Ascending aorta (tissue), 2 donors: ENCODE results near the gene MYL7. TPM values are rescaled to one million over a fixed set of nuclear protein-coding genes. Genes with fewer than 3 reads are reported as not detected.

ENCODE experiments used
- DNase-seq, 2 donors: peaks; one replicate each; pipeline ENCODE4 v3.0.0-alpha.2; 2019; ENCODE audit warnings: low spot score in 2 of 2
- H3K27ac ChIP-seq, 2 donors: fragments of 200-600 bp; sonication (generic); one replicate each; pipeline ENCODE4 v1.5.1; 2016 to 2017; ENCODE audit warnings: mild to moderate bottlenecking in 1 of 2
- H3K27me3 ChIP-seq: fragments of 200-600 bp; sonication (generic); one replicate; pipeline ENCODE4 v1.5.1; 2017
- H3K36me3 ChIP-seq, 2 donors: fragments of 200-600 bp; sonication (generic); one replicate each; pipeline ENCODE4 v1.5.1; 2016
- H3K4me1 ChIP-seq, 2 donors: fragments of 200-600 bp; sonication (generic); one replicate each; pipeline ENCODE4 v1.5.1; 2016 to 2017; ENCODE audit warnings: mild to moderate bottlenecking in 1 of 2
- H3K4me3 ChIP-seq, 2 donors: fragments of 200-600 bp; sonication (generic); one replicate each; pipeline ENCODE4 v1.5.1; 2016 to 2017; ENCODE audit warnings: mild to moderate bottlenecking in 1 of 2
- H3K9me3 ChIP-seq, 2 donors: fragments of 200-600 bp; sonication (generic); one replicate each; pipeline ENCODE4 v1.5.1; 2016
- intact Hi-C: fragments of 100-400 bp; cut with DNase I; formaldehyde crosslinking; loops from one replicate; pipeline ENCODE4 v1.15.1; 2023
- total RNA-seq: library from RNA; depleted of rRNA; stranded (reverse); fragments of >200 nt; gene quantifications from one replicate; pipeline ENCODE4 v1.1.0, GENCODE V29; 2016
- TF ChIP-seq, protein P1 (sequence below), 3 experiments: fragments of 200-600 bp in 2 of 3; fragments of 450-650 bp in 1 of 3; sonication (generic) in 2 of 3; IDR thresholded peaks; one replicate each; pipeline ENCODE4 v1.5.1; 2016 to 2019; ENCODE audit warnings: antibody characterized with exemption in 3 of 3, mild to moderate bottlenecking in 1 of 3, moderate library complexity in 1 of 3

The MYL7 gene
- total RNA-seq, 1 donor from 2014 or later = not detected

DNA sequence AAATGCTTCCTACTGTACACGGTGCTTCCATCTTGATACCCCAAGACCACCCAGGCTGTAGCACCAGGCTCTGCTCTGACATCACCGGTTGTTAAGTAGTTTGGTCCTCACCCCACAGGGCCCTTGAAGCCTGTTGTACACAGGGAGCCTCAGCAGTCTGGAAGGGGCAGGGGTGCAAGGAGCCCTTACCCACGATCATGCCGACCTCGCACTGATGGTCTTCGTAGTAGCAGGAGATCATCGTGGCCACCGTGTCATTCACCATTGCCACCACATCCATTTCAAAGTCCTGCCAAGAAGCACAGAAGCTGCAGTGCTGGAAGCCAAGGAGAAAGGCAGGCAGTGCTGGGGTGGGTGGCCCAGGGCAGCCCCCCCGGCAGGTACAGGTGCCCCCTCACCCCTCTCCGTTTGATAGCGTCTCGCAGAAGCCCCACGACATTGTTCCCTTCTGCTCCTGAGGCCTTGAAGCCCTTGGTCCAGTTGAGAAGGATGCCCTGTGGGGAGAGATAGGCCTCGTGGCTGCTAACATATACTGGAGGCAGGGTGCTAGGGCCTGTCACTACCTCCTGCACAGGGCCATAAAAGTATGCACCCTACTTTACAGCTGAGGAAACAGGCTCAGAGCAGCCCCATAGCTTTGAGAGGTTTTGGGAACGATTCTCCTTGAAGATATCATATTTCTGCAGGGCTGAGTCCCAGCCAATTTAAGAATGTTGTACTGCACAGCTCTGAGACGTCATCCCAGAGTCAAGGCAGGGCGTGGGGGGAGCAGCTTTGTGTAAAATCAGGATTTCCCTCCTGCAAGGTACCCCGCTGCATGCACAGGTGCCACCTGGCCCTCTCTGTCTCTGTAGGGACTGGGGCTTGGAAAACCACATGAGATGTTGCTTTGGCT is 8.7 kb upstream of the MYL7 start:
- intact Hi-C loops = no loop called here
- Histone ChIP-seq H3K27ac (no peak overlapping the region), H3K4me1 (peaks cover 0 to 8% of the 10 kb centered on the region in 2 donors), H3K36me3 (no peaks in the 10 kb centered on the region), H3K27me3 (no peaks in the 10 kb centered on the region), H3K4me3 (no peak overlapping the region), H3K9me3 (no peaks in the 10 kb centered on the region)
- TF ChIP-seq, protein P1, sequence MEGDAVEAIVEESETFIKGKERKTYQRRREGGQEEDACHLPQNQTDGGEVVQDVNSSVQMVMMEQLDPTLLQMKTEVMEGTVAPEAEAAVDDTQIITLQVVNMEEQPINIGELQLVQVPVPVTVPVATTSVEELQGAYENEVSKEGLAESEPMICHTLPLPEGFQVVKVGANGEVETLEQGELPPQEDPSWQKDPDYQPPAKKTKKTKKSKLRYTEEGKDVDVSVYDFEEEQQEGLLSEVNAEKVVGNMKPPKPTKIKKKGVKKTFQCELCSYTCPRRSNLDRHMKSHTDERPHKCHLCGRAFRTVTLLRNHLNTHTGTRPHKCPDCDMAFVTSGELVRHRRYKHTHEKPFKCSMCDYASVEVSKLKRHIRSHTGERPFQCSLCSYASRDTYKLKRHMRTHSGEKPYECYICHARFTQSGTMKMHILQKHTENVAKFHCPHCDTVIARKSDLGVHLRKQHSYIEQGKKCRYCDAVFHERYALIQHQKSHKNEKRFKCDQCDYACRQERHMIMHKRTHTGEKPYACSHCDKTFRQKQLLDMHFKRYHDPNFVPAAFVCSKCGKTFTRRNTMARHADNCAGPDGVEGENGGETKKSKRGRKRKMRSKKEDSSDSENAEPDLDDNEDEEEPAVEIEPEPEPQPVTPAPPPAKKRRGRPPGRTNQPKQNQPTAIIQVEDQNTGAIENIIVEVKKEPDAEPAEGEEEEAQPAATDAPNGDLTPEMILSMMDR (IDR thresholded peaks at IDR 0.05) = no peak
- no peak for DNase-seq

DNA sequence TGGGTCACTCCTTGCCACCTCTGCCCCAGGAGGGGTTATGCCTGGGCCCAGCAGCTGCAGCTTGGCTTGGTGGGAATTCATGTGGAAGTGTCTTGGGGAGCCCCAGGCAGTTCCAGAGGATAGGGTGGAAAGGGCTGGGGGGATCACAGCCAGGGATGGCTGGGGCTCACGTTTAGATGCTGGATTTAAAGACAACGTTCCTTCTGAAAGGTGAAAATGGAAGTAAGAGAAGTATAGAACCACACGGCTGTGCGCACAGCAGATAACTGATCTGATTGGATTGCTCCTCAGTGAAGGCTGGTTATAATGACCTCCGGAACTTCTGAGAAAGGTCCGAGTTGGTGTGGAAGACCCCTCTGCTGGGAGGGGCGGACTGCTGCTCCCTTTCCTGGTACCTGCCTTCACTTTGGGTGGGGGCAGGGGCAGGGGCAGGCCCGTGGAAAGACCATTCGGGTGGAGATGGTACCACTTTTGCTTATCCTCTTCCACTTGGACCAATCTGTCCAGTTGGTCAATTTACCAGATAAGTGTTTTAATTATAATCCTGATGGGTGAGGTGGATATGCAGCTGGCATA is 7.9 kb upstream of the MYL7 start:
- Histone ChIP-seq H3K9me3 (no peaks in the 10 kb centered on the region), H3K4me3 (no peak overlapping the region), H3K27me3 (no peaks in the 10 kb centered on the region), H3K4me1 (peaks cover 0 to 8% of the 10 kb centered on the region in 2 donors), H3K27ac (no peak overlapping the region), H3K36me3 (no peaks in the 10 kb centered on the region)
- intact Hi-C loops = no loop called here
- no peak for DNase-seq
- TF ChIP-seq, protein P1 (IDR thresholded peaks at IDR 0.05) = no peak

DNA sequence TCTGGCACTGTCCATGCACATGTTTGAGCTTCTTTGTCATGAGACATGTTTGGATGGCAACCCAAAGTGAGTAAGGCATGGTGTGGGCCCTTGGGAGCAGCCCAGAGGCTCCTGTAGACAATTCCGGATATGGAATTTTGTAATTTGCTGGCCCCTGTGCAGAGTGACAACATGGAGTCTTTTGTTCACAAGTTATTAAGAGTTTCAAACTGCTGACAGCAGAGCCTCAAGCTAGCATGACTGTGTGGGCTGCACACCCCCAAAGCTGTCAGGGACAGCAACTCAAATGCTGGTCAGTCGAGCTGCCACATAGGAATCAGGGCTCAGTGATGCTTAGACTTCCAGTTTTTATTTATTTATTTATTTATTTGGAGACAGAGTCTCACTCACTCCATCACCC is 7.0 kb upstream of the MYL7 start:
- intact Hi-C loops = no loop called here
- no peaks in the 10 kb centered on the region for H3K27me3 ChIP-seq
- no peak overlapping the region for H3K4me3 ChIP-seq
- peaks cover 0 to 8% of the 10 kb centered on the region in 2 donors for H3K4me1 ChIP-seq
- no peak overlapping the region for H3K27ac ChIP-seq
- H3K36me3 ChIP-seq = no peaks in the 10 kb centered on the region
- no peaks in the 10 kb centered on the region for H3K9me3 ChIP-seq
- DNase-seq = no peak
- TF ChIP-seq, protein P1 (IDR thresholded peaks at IDR 0.05) = no peak

DNA sequence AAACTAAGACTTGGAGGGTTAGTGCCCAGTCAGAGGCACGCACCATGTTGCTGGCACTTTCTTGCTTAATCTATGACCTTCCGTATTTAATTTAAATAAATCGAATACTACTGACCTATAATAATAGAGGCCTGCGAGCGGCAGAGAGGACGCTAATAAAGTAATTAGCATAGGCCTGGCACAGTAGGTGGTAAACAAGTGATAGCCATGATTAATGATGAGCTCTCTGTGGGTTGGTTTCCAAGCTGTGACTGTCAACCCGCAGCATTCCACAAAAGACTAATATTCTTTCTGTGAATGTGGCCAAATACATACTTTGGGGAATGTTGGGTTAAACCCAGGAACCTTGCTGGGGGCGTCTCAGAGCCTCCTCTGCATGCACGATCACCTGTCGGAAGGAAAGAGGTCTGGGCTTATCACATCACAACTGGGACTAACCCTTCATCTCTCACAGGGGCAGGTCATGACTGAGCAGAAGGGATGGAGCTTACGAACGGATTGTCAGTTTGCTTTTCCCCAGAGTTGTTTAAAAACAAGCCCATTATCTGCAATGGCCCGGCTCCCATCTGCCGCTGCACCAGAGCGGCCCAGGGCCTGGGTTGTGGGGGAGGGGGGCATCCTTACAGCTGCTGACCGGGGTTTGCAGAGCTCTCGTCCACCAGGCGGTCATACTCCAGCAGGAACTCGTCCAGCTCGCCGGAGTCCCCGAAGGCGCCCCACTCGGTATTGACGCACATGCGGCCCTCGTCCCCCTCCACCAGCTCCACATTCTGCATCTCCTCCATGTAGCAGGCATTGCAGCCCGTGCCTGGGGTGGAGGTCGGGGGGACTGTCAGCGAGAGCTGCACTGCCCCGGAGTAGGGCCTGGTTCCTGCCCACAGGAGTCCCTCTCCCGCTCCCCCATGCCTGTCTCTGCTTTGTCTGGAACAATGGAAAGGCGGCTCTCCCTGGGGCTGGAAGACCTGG is 6.2 kb upstream of the MYL7 start:
- TF ChIP-seq, protein P1 (IDR thresholded peaks at IDR 0.05) = no peak
- Histone ChIP-seq H3K27me3 (no peaks in the 10 kb centered on the region), H3K9me3 (no peaks in the 10 kb centered on the region), H3K36me3 (no peaks in the 10 kb centered on the region), H3K4me3 (no peak overlapping the region), H3K27ac (no peak overlapping the region), H3K4me1 (peaks cover 0 to 8% of the 10 kb centered on the region in 2 donors)
- no peak for DNase-seq
- intact Hi-C loops = no loop called here
